Measurements from ENCODE around the gene PIPOX.

DNA sequence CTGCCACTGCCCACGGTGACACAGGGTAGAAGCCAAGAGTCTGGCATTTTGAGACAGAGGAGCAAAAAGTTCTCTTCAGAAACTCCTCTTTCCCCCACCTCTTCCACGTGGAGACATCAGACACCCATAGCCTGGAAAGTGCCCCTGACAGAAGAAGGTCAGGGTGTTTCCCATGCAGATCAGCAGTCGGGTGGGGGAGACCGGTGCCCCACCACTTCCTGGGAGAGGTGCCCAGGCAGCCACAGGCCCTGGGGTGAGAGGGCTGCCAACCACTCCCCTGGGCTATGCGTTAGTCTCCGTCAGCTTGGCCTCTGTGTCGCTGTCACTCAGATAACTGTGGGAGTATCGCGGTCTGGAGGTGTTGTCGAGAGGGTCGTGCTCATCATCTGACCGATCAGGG is 31.5 kb downstream of the PIPOX start:
- TF ChIP-seq SP1 (IDR thresholded peaks at IDR 0.05) (no peak), BHLHE40 (IDR thresholded peaks at IDR 0.05; ENCODE audit: borderline replicate concordance) (no peak), ARNT (IDR thresholded peaks at IDR 0.05) (no peak), CTBP1 (IDR thresholded peaks at IDR 0.05; ENCODE audit: borderline replicate concordance) (no peak), L3MBTL2 (conservative IDR thresholded peaks at IDR 0.05) (no peak), ELF4 (IDR thresholded peaks at IDR 0.05) (no peak), ZNF384 (IDR thresholded peaks at IDR 0.05) (no peak), FOXK2 (IDR thresholded peaks at IDR 0.05) (no peak), NFRKB (IDR thresholded peaks at IDR 0.05) (no peak), FOXM1 (IDR thresholded peaks at IDR 0.05; ENCODE audit: borderline replicate concordance) (no peak), SUZ12 (IDR thresholded peaks at IDR 0.05) (no peak), FOXA1 (IDR thresholded peaks at IDR 0.05) (no peak), TARDBP (IDR thresholded peaks at IDR 0.05) (no peak)
- TF ChIP-seq, protein P1, sequence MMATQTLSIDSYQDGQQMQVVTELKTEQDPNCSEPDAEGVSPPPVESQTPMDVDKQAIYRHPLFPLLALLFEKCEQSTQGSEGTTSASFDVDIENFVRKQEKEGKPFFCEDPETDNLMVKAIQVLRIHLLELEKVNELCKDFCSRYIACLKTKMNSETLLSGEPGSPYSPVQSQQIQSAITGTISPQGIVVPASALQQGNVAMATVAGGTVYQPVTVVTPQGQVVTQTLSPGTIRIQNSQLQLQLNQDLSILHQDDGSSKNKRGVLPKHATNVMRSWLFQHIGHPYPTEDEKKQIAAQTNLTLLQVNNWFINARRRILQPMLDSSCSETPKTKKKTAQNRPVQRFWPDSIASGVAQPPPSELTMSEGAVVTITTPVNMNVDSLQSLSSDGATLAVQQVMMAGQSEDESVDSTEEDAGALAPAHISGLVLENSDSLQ (IDR thresholded peaks at IDR 0.05), result no peak

Measured in HEK293T (cell line).